NCI-H82 treated with DMSO at 0.1 percent for 48 hours (cell line): ENCODE data around the gene GP1BA.

ENCODE experiments used
- DNase-seq: peaks from one replicate; lab custom pipeline; 2025; ENCODE audit not compliant: unreplicated experiment; lab: John Stamatoyannopoulos, UW

GP1BA gene

GRCh38 chr17:4931963-4932362 lies at the start of gene GP1BA:
GP1BA (plus strand) TSS chr17:4932277; CDS start chr17:4932605, 328 bp downstream.
- DNase-seq = no peak

DNA sequence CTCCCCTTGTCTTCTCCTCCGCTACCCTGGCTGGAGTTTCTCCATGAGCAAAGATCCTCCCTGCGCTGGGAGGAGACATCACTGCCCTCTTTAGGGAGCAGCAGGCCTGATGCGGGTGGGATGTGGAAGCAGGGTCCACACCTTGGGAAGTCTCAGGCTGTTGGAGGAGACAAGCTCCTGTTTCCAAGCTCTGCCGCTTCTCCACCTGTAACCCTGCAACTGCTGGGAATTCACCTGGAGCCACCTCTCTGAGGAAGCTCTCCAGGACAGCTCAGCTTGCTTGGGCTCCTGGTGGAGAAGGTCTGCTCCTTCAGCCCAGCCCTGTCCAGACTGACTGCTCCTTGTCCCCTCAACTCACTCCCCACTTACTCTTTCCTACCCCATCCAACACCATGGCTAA lies 47.6 kb upstream of the GP1BA start:
- DNase-seq = no peak

GRCh38 chr17:4886830-4887229 lies 45.2 kb upstream of the GP1BA start:
- DNase-seq = no peak

GRCh38 chr17:4887581-4887980 lies 44.5 kb upstream of the GP1BA start:
- no peak for DNase-seq

DNA sequence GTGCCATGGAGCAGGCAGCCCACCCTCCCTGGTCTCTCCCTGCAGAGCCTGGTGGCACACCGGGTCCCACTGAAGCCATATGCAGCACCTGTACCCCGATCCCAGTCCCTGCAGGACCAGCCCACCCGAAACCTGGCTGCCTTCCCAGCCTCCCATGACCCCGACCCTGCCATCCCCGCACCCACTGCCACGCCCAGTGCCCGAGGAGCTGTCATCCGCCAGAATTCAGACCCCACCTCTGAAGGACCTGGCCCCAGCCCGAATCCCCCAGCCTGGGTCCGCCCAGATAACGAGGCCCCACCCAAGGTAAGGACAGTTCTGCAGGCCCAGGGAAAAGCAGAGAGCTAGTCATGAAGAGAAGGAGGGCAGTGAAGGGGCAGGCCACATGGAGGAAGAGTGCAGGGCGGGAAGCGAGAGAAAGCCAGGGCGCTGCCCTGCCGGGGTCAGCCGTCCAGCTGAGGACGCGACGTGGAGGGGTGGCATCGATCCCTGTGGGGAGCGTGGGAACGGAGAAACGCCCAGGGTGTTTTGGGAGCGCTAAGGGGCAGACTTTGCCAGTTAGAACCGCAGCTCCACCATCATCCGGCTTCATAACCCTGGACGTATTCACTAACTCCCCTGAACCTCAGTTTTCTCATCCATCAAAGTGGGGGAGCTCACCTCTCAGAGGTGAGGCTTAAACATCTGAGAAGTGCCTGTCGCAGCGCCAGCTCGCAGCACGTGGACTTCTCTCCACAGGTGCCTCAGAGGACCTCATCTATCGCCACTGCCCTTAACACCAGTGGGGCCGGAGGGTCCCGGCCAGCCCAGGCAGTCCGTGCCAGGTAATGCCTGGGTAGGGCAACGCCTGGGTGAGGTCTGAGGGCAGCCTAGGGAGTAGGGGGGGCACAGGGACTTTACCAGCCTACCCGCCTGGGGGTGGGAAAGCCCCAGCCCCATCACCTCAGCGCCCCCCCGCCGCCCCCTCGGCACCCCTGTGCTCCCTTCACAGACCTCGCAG lies 40.4 kb upstream of the GP1BA start:
- DNase-seq = no peak

GRCh38 chr17:4892499-4893221 lies 39.4 kb upstream of the GP1BA start:
- no peak for DNase-seq

GRCh38 chr17:4893272-4893671 lies 38.8 kb upstream of the GP1BA start:
- DNase-seq = no peak

- no peak for DNase-seq
These were observed 38.1 kb upstream of the GP1BA start for GRCh38 chr17:4893721-4894560.

GRCh38 chr17:4895121-4895520 lies 37.0 kb upstream of the GP1BA start:
- DNase-seq = no peak

DNA sequence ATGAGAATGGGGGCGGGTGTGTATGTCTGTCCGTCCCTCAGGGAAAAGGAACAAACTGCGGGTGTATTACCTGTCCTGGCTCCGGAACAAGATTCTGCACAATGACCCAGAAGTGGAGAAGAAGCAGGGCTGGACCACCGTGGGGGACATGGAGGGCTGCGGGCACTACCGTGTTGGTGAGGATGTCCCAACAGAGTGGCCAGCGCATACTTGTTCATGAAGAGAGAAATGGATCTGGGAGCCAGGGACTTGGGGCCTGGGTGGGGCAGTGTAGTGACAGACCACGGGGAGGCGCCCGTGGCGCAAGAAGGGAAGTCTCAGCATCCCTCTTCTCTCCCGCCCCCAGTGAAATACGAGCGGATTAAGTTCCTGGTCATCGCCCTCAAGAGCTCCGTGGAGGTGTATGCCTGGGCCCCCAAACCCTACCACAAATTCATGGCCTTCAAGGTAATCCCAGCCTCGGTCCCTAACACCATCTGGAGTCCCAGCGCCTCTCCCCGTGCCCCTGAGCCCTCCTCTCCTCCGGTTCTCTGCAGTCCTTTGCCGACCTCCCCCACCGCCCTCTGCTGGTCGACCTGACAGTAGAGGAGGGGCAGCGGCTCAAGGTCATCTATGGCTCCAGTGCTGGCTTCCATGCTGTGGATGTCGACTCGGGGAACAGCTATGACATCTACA lies 36.3 kb upstream of the GP1BA start:
- peak; percentile 29 for DNase-seq

- DNase-seq = no peak
These were observed 35.5 kb upstream of the GP1BA start for GRCh38 chr17:4896332-4897197.

DNA sequence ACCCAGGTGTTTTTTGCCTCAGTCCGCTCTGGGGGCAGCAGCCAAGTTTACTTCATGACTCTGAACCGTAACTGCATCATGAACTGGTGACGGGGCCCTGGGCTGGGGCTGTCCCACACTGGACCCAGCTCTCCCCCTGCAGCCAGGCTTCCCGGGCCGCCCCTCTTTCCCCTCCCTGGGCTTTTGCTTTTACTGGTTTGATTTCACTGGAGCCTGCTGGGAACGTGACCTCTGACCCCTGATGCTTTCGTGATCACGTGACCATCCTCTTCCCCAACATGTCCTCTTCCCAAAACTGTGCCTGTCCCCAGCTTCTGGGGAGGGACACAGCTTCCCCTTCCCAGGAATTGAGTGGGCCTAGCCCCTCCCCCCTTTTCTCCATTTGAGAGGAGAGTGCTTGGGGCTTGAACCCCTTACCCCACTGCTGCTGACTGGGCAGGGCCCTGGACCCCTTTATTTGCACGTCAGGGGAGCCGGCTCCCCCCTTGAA lies 34.8 kb upstream of the GP1BA start:
- no peak for DNase-seq

- DNase-seq = no peak
These were observed 34.3 kb upstream of the GP1BA start for GRCh38 chr17:4897785-4898184.

DNA sequence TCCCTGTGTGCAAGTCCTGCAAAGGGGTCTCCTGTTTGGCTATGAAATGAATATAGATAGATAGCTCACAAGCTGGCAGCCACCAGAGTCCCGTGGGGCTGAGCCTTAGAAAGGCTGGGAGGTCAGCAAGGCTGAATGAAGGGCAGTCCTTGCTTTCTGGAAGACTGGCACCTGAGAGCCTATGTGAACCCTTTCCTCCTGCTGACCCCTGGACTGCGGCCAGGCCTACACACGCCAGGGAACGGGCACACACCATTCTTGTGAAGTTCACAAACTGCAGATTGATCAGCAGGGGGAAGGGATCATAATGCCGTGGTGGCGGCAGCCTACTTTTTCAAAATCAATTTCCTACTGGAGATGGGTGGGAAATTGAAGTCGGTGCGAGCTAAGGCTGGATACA lies 33.7 kb upstream of the GP1BA start:
- DNase-seq = no peak

DNA sequence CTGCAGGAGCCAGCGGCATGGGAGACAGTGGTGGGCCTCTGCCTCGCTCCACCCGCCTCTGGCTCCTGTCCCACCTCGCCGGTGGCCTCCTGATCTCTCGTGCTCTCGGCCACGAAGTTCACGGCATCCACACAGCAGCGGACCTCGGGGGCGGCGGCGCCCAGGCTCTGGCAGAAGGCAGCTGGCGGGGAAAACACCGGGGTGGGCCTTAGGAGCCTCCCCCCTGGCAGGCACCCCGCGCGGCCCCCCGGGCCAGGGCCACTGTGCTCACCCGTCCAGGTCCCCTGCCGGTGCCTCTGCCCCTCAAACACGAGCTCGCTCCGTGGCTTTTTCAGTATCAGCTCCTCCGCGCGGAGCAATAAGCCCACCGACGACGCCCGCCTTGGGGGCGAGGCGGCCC lies 33.1 kb upstream of the GP1BA start:
- no peak for DNase-seq

DNA sequence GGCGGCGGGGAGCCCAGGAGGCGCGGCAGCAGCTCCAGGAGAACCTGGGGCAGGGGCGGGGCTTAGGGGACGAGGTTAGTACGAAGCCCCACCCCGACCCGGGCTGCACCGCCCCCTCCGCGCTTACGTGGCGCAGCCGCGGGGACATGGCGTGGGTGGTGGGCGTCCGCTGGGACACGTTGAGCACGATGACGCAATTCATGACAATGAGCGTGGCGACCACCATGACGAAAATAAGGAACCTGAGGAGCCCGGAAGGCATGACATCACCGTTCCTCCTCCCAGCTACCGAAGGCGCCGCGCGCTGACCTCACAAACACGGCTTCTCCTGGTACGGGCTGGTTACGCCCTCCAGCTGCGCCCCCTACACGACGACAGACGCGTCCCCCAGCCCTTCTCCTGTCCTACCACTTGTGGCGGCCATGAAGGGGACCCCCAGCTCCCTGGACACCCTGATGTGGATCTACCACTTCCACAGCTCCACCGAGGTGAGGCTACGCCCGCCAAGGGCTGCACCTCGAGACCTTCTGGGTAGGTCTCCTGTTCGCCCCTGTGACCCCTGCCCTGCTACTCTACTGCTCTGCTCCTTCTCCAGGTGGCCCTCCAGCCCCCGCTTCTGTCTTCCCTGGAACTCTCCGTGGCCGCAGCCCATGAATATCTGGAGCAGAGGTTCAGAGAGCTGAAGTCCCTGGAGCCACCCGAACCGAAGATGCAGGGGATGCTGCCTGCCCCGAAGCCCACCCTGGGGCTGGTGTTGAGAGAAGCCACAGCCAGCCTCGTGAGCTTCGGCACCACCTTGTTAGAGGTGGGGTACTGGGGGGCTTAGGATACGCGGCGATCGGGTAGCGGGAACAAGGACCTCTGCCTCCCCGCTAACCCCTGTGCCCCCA lies 32.5 kb upstream of the GP1BA start, which contains the start of gene C17orf107:
Gene C17orf107 (plus strand): TSS at position 196 of the 890 bp plus-strand sequence. CDS start 227 bp downstream, at position 423.
- no peak for DNase-seq

GRCh38 chr17:4900231-4901107 lies 31.6 kb upstream of the GP1BA start:
- no peak for DNase-seq
